NCI-H226 (cell line): Measurements from ENCODE around the gene LRRC8C.
"Not testable (repeated sequence)": the region's sequence is repeated elsewhere in the genome, so short reads cannot be mapped to it uniquely, and the experiment has no call there.

ENCODE experiments used
- DNase-seq: peaks from one replicate; pipeline ENCODE4 v3.0.0-alpha.2; 2015

Gene LRRC8C

GRCh38 chr1:89673251-89673650, 40.3 kb downstream of the LRRC8C start:
- DNase-seq: no peak

- no peak for DNase-seq
Observed at GRCh38 chr1:89675677-89676076, 42.8 kb downstream of the LRRC8C start.

GRCh38 chr1:89681045-89681729, 48.3 kb downstream of the LRRC8C start:
- no peak for DNase-seq

GRCh38 chr1:89682611-89683010, 49.7 kb downstream of the LRRC8C start:
- DNase-seq: no peak

DNA sequence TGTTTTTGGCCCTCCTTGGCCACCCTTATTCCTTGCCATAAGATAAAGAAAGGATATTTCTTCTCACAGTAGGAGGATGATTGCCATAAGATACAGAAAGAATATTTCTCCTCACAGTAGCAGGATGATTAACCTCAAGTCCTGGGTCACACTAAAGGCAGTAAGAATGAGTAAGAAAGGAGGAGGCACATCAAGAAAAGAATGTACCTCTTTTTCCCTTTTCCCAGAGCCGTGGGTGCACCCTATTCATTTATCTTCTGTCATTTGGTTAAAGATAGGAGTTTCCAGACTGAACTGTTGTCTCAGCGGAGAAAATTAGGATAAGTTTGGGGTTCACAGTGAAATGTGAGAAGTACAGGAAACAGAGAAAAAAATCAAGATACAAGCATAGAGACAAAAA, 52.5 kb downstream of the LRRC8C start:
- DNase-seq: peak; percentile 65

DNA sequence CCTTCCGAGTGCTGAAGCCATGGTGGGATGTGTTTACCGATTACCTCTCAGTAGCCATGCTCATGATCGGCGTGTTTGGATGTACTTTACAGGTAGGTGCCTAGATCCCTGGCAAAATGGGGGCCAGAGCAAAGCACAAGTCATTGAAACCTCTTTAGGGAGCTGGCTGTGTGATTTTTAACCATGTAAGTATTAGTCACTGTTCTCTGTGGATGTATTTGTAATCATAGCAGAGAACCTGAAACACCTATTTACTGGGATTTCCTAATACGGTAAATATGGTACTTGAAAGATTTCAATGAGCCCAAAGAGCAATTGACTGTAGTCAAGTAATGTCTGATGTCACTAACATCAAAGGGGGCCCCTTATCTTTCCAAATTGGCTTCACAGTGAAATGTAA, 53.6 kb downstream of the LRRC8C start:
- no peak for DNase-seq

DNA sequence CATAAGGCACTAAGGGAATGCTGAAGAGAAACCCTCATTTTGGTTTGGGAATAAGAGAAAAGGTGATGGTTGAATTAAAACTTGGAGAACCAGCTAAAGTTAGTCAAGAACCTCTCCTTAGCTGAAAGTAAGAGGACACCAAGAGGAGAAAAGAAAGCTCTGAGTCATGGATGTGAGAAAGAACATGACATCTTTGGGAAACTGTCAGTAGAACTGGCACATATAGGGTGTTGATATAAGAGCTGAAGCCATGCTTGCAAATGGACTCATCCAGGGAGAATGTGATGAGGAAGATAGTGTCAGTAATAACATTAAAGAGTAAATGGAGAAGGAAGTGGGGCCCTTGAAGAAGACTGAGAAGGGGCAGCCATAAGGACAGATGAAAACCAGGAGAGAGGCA, 54.3 kb downstream of the LRRC8C start:
- DNase-seq: no peak

DNA sequence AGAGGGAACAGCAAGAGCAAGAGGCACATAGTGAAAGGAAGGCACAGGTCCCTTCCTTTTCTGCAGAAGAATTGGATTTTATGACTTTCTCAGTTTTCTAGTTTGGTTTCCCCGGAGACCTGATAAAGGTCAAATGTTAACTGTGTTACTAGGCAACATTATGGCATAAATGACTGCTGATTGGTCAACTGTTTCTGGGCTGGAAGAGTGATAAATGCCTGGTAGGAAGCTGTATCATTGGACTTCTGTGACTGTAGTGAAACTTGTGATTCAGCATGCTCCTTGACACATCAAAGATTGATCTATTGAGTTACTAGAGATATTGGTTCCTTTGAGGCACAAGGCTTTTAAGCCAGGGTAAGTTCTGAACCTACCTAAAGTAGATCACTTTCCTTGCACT, 55.7 kb downstream of the LRRC8C start:
- DNase-seq: no peak

DNA sequence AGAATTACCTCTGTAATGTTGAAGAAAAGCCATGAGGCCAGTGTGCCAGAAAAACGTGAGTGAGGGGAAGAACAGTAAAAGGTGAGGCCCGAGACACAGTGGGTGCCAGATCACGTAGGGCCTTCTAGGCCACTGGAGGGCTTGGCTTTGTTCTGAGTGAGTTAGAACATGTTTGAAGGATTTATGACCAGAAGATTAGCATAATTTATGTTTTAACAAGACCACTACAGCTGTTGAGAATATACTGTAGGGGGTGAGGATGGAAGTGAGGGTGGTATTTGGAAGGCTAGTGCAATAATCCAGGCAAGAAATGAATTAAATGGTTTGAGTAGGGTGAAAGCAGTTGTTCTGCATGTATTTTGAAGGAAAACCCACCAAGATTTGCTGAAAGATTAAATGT, 56.3 kb downstream of the LRRC8C start:
- DNase-seq: no peak

- DNase-seq: no peak
Observed at GRCh38 chr1:89690595-89690994, 57.7 kb downstream of the LRRC8C start.

DNA sequence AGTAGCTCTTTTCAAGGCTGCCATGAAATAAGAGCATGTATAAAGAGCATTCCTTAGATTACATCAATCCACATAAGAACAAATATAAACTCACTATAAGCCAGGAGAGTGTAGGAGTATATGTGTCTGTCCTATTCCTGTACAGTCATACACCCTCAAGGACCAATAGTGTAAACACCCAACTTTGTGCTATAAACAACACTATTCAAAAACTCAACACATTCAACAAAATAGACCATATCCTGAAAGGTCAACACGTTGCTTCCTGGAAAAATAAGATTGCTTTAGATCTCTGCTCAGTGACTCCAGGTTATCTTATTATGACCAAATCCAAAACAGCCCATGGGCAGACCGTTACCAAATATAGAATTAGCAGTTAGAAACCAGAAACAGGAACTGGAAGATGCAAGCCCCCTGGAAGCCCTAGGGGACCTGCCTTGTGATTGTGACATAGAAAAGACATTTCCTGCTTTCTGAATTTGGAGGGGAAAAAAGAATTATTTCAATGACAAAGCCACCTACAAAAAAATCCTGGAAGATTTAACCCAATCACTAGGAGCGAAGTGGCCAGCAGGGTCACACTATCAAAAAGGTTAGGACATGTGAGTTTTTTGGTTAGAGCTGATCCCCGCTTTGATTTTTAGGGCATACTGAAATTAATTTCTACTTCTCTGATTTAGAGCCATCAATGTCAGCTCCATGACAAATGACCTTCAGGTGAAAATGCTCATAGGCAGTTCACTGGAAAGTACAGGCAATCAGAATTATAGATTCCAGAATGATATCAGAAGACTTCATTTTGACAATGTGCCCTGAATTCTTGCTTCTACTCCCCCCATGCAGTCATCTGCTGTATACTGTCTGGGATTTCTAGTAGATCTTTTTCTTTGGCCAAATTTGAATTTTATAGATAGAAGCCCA, 59.9 kb downstream of the LRRC8C start:
- peak; percentile 11 for DNase-seq

DNA sequence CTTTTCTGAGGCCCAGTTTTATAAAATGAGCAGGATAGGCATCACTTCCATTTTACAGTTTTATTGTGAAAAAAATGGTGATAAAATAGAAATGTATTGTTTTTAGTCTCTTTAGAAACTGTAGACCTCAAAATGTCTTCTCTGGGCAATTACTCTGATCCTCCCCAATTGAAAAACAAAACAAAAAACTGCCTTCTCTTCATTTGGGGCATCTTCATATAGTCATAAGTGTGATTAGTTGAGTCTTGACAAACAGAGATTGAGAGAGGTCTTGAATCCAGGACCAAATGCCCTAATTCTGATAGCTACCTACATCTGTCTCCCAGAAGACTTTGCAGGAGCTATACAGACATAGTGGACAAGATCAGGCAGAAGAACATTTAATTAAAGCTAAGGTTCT, 62.9 kb downstream of the LRRC8C start:
- no peak for DNase-seq

- DNase-seq: no peak
Observed at GRCh38 chr1:89697383-89697782, 64.5 kb downstream of the LRRC8C start.

DNA sequence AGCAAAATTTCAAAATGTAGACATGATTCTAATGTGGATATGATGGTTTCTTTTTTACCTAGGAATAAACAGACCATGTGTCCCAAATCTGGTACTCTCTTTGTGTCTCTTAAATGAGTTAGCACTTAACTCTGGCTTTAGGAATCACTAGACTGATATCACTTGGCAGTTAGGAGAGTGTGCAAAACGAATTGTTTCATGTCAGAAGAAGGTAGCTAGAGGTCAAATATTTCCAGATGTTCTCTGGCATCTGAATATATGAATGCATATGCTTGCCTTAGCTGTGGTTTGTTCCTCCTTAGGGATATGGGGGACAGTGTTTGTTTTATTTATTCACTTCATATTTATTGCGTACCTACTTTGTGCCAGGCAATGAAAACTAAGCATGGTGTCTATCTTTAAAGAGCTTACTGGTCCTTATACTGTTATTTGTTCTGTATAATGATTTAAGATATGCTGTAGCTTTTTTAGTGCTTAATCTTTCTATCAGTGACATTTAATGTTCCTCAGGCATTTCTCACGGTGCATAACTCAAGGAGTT, 65.2 kb downstream of the LRRC8C start:
- no peak for DNase-seq

GRCh38 chr1:89698624-89699023, 65.7 kb downstream of the LRRC8C start:
- DNase-seq: peak; percentile 14

DNA sequence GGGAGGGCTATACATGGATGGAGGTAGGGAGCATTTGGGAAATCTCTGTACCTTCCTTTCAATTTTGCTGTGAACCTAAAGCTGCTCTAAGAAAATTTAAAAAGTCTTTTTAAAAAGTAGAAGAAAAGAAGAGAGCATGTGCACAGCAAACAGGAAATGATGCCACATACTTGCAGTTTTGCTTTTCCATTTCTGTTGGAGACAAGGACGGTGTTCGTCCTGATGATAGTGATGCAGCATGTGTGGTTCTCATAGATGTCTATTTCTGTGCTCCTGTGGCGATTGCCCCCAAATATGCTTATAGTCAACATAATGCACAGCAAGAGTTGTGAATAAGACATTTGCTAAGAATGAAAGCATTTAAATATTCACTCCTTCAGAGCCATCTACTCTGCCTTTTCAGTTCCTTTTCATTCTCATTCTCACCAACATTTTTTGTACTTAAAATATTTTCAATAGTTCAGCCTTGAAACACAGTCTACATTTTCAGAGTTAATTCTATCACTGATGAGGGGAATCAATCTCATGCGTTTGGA, 66.6 kb downstream of the LRRC8C start:
- DNase-seq: no peak

GRCh38 chr1:89701746-89702241, 68.9 kb downstream of the LRRC8C start:
- no peak for DNase-seq

DNA sequence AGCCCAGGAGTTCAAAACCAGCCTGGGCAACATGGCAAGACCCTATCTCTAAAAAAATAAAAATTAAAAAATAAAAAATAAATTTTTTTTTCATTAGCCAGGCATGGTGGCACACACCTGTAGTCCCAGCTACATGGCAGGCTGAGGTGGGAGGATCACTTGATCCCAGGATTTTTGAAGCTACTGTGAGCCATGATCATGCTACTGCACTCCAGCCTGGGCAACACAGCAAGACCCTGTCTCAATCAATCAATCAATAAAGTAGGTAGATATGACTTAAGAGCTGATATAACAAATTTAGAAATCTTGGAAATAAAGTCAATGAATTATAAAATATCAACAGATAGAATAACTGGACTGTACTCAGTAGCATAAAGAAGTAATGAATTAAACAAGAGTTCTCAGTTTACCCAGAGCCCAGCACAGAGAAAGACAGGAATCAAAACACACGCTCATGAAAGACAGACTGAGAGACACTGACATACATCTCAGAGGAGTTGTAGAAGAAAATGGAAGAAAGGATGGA, 69.7 kb downstream of the LRRC8C start:
- DNase-seq: no peak

GRCh38 chr1:89703469-89703868, 70.5 kb downstream of the LRRC8C start:
- DNase-seq: no peak

DNA sequence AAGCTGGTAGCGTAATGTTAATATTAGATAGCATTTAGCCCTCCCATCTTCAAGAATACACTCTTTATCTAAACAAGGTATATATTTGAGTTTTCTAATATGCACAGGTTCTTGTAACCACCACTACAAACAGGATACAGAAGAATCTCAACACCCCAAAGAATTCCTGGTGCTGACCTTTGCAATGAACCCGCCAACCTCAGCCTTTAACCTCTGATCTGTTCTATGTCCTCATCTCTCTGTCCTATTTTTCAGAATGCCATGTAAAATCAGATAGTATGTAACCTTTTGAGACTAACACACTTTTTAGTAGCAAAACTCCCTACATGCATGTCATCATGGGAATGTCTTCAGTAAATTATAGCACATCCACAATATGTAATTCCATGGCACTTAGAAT, 71.1 kb downstream of the LRRC8C start:
- no peak for DNase-seq

DNA sequence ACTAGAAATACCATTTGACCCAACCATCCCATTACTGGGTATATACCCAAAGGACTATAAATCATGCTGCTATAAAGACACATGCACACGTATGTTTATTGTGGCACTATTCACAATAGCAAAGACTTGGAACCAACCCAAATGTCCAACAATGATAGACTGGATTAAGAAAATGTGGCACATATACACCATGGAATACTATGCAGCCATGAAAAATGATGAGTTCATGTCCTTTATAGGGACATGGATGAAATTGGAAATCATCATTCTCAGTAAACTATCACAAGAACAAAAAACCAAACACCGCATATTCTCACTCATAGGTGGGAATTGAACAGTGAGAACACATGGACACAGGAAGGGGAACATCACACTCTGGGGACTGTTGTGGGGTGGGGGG, 72.0 kb downstream of the LRRC8C start:
- not testable (repeated sequence) for DNase-seq

GRCh38 chr1:89705901-89706699, 73.2 kb downstream of the LRRC8C start:
- no peak for DNase-seq

DNA sequence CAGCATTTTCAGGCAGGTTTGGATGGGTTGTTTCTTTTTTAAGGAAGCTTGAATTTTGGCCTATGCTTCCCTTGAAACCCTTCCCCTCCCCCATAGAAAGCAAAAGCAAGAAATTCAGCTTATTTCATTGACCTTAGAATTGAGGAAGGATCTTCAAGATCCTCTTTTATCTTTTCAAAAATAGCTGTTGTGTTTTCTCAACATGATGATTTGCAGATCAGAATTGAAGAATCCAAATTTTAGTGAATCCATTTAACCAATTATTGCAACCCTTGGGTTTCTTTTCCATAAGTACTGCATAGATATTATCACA, 73.7 kb downstream of the LRRC8C start:
- DNase-seq: no peak
